LNCAP (cell line): ENCODE data around the gene SOX9.

Experiments used
- TF ChIP-seq, protein P1 (sequence below): fragments of 450-650 bp; IDR thresholded peaks from 2 replicates; pipeline ENCODE4 v1.5.1; 2017; ENCODE audit warnings: mild to moderate bottlenecking

SOX9 gene

DNA sequence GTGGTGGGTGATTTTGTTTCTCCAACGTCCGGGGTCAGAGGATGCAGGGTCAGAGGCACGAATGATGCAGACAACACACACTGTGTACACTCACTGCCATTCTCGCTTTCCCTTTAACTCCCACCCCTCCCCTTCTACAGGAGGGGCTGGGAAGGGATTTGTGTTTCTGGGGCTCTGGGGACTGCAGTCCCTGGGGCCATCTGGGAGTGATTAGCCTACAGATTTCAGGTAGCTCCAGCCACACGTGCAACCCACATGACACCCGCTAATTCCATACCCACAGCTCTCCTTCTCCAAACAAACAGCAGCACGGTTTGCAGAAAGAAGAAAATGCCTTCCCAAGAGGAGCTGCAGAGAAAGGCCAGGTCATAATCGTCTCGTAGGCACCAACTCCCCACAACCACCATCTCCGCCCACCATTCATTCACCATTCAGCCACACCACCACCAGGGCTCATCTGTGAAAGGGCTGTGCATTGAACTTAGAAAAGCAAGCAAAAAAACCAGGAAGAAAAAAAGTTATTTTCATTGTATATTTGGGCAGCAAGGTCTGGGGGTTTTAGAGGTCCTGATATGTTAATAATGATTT is 9.4 kb upstream of the SOX9 start:
- TF ChIP-seq, protein P1, sequence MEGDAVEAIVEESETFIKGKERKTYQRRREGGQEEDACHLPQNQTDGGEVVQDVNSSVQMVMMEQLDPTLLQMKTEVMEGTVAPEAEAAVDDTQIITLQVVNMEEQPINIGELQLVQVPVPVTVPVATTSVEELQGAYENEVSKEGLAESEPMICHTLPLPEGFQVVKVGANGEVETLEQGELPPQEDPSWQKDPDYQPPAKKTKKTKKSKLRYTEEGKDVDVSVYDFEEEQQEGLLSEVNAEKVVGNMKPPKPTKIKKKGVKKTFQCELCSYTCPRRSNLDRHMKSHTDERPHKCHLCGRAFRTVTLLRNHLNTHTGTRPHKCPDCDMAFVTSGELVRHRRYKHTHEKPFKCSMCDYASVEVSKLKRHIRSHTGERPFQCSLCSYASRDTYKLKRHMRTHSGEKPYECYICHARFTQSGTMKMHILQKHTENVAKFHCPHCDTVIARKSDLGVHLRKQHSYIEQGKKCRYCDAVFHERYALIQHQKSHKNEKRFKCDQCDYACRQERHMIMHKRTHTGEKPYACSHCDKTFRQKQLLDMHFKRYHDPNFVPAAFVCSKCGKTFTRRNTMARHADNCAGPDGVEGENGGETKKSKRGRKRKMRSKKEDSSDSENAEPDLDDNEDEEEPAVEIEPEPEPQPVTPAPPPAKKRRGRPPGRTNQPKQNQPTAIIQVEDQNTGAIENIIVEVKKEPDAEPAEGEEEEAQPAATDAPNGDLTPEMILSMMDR, result no peak

DNA sequence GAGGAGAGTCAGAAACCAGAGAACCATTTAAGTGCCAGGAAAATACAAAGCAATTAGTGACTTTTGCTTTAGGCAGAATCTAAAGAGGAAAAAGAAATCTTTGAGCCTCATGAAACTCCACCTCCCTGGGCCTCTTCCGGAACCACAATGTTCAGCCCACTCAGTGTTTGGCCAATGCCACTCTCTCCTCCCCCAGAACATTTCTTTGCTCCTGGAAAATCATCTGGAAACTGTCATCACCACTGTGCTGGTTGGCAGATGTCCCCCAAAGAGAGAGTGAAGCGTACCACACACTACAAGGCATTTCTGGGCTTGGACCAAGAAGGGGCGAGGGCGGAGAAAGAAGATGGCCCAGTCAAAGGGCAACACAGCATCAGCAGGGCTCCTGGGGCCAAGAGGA is 7.1 kb upstream of the SOX9 start:
- TF ChIP-seq, protein P1, result no peak

DNA sequence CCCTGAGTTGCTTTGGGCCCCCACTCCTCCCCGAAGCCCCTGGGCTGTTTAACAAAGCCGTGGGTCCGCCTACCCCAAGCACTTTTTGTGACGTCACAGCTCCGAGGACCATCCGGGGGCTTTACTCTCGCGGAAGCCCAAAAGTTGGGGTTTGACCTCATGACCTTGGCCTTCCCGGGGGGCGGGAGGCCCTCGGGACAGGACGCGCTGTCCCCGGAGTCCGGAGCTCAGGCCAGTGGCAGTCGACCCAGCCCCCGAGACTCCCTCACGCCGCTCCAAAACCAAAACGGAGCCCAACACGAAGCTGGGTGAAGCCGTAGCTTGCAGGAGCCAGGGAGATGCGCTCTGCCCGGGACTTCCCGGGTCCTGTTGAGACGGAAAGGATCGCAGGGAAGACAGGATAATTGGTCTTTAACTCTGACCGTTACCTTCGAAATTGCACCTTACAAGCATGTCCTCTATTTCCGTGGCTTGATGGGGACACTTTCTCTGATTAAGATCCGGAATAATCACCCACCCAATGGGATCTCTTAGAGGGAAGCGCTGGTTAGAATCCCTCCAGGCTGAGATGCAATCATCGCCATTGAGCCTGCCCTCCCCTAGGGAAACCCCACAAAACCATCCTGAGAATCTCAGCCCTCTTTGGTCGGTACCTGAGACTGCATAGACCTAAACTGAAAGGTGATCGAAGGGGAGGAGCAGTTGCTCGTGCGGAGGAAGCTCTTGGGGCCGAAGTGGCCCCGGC is 4.9 kb upstream of the SOX9 start:
- TF ChIP-seq, protein P1, result no peak

DNA sequence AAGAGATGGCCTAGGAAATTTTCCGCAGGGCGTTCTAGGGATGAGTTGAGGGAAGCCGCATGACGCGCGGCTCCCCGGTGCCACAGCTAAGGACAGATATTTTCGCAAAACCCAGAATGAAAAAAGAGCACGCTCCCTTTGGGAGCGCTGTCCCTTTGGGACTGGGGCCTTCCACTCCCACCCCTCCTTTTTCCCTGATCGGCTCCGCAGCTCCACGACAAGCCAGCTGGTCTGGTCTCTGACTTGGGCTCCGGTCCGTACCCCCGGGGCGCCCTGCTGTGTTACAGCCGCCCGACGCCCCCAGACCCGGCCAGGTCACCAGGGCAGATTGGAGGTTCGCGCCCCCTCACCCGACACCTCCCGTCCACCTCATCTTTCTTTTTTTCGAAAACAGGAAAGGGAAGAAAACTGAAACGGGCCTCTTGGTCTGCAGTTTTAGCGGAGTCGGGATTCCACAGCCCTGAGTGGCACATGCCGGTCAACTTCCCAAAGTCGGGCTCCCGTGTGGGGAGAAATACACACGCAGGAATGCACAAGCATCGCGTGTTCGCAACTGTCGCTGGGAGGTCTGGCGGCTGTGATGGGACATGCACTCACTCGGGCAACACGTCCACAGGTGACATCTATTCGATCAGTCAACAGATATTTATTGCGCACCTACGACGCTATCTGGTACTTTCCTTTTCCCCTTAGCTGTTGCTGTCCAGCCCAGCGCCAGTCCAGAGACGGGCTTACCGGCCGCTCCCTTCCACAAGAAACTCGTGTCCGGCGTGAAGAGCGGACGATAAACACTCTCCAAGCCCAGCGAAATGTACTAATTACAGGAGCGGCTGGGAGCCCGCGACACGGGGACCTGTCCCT is 3.9 kb upstream of the SOX9 start:
- TF ChIP-seq, protein P1, result no peak

DNA sequence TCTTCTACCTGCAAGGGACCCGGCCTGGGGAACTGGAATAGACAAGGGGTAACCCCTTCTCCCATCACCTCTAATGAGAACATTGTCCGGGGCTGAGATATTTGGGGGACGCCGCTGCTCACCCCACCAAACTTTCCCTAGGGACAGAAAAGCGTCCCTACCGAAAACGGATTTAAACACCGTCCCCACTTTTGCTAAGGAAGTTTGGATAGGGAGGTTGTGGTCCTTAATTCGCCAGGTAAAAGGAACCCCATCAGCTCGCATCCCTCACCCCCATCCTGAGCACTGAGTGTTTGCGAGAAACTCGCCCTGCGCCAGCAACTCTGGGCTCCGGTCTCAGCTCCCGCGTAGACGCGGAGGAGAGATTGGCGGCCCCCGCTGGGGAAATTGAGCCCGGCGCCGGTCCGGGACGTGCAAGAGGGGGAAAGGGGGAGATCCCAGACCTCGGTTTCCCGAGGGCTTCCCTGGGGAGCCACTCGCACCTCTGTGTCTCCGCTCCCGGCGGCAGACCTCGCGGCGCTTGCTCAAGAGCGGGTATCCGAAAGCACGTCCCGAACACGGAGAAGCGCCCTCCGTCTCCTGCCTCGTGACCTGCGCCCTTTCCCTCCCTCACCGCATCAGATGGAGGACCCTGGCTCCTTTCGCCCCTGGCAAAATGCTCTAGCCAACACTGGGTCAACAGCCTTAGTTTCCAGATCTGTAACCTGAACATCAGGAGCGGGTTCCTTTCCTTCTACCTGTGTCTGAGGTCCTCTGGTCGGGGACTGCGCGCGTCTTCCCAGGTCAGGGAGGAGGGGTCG is 3.1 kb upstream of the SOX9 start:
- TF ChIP-seq, protein P1, result no peak

DNA sequence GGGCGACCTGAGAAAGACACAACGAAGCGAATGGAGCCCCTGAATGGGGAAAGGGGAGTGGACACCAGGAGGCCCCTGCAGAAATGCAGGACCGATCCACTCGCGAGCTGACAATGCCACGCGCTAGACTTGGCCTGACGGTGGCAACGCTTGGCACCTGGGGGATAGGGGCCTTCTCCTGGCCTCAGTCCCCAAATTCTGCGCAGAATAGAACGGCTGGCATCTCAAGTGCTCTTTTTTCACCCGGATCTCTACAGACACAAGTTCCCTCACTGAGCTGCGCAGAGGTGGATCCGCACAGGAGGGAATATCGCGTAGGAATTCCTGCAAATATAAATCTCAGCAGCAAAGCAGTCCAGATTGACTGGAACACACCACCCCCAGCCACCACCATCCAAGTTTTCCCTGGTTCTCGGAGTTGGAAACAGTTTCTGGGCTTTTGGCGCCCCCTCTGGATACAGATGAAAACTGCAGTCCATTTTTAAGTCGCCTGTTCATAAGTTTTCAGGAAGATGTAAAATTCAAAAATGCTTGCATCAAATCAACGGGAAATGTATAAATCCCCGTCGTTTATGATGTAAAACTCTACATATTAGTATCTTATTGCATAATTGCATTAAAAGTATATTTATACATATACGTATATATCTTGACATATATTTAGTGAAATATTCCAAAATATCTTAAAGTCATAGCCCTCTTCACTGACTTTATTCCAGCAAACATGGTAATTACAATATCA is 2.3 kb upstream of the SOX9 start:
- TF ChIP-seq, protein P1, result peak; percentile 93
